HG02763 (cell line): Measurements from ENCODE around the gene PIAS1.
"Not testable (repeated sequence)": the region's sequence is repeated elsewhere in the genome, so short reads cannot be mapped to it uniquely, and the experiment has no call there.

Source experiments
- ATAC-seq: cut with Tn5 transposase; IDR thresholded peaks from one replicate; pipeline ENCODE4 v1.9.1; 2021; ENCODE audit warnings: mild to moderate bottlenecking, moderate library complexity; ENCODE audit not compliant: unreplicated experiment

The PIAS1 gene

DNA sequence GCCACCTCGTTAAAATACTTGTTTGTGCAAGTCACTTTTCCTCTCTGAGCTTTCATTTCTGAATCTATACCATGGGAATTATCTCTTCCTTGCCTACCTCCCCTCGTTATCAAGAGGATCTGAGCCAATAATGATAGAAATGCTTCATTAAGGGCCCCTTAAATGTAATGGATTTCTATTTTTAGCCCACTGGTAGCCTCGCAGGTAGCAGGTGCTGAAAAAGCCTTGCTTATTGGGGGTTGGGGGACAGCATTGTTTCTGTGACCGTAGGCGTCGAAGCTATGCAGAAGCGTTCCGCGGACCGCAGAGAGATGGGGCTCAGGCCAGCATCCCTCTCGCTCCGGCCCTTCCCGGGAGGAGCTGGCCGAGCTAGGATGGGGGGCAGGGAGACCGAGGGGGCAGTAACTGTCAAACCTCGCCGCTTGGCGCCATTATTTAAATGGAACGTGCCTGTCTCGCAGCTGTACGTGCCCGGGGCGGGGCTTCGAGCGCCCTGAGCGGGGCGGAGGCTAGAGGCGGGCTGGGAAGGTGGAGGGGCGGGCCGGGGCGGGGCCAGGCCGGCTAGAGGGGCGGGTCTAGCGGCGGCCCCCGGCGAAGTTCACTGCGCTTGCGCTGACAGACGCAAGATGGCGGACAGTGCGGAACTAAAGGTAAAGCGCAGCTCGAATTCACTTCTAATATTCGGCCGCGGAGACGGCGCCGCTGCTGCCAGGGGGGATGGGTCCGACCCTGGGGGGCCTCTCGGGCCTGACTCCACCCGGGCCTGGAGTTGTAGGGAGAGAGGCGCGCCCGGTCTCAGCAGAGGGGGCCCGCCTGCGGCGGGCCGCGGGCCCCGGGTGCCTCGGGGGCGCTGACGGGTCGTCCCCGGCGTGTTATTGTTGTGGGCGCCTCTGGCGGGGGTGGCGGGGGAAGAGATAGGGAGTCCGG, at the start of gene PIAS1:
PIAS1 (plus strand) TSS at position 615 of the 927 bp plus-strand sequence; CDS start at position 627, 12 bp downstream.
- peak; percentile 90 for ATAC-seq

DNA sequence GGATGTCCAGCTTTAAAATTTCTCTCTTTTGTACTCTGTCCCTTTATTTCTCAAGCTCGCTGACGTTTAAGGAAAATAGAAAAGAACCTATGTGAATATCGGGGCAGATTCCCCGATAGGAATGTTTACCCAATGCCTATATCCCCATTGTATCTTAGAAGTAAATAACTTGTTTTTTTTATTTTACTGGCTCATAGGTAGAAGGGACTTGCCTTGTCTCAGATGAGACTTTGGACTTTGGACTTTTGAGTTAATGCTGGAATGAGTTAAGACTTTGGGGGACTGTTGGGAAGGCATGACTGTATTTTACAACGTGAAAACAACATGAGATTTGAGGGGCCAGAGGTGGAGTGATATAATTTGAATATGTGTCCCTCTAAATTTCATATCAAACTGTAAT, 46.5 kb upstream of the PIAS1 start:
- not testable (repeated sequence) for ATAC-seq

DNA sequence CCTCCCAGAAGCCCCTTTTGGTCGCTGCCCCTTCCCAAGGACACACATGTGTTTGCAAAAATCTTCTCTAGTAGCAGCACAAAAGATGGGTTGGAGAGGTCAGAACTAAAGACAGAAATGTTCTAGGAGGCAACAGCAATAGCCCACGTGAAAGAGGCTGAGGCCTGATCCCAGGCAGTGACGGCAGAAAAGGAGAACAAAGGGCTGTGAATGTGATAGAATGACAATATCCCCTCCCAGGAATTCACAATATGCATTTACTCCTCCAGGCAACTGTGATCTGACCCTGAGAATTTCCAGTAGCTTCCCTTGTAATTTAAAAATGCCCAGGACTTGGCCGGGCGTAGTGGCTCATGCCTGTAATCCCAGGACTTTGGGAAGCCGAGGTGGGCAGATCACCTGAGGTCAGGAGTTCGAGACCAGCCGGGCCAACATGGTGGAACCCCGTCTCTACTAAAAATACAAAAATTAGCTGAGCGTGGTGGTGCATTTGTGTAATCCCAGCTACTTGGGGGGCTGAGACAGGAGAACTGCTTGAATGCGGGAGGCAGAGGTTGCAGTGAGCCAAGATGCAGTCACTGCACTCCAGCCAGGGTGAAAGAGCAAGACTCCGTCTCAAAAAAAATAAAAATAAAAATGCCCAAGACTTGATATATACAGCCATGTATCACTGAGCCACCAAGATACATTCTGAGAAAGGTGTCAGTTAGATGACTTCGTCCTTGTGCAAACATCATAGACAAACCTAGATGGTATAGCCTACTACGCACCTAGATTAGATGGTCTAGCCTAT, 43.6 kb upstream of the PIAS1 start:
- no peak for ATAC-seq

DNA sequence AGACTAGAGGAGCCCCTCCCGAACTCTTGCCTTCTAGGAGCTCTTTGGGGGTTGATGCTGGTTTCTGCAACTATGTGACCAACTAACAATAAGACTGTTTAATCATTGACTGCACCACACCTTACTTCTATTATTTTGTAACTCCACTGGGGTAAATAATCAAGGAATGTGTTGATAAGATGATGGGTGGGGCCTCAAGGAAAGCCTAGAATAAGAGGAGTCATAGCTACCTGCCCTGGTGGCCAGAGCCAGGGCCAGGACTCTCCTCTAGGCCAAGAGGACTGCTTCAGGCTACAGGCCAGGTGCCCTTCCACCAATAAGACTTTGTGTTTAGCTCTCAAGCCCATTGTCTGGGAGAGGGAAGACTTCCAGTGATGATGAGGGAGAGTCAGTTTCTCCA, 41.2 kb upstream of the PIAS1 start:
- no peak for ATAC-seq

DNA sequence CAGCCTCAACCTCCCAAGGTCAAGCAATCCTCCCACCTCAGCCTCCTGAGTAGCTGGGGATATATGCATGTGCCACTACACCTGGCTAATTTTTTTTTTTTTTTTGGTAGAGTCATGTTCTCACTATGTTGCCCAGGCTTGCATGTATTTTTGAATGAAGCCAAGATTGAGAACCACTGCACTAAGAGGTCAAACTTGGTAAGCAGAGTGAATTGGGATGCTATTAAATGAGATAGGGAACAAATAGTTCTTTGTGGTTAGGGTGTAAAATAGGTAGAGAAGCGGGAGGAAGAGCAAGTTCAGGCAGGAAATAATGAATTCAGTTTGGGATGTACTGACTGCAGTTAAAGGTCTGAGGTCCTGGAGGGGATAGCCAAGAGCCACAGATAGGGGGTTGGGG, 39.9 kb upstream of the PIAS1 start:
- ATAC-seq, result no peak

DNA sequence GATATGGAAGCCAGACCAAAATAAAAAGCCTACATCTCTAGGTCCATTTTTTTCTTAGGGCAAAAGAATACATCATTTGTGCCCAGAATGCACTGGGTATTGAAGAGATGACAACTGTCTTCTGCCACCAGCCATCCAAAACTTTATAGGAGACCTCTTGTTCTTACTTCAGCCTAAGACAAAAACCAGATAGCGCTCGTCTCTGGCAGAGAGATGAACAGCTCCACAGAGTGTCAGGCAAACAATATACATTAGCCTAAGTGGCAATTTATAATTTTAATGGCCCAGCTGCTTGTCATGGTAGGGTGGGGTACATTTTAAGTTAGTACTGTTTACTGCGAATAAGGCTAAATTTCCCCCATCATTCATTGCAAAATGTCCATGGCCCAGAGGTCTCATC, 38.9 kb upstream of the PIAS1 start:
- ATAC-seq, result no peak

DNA sequence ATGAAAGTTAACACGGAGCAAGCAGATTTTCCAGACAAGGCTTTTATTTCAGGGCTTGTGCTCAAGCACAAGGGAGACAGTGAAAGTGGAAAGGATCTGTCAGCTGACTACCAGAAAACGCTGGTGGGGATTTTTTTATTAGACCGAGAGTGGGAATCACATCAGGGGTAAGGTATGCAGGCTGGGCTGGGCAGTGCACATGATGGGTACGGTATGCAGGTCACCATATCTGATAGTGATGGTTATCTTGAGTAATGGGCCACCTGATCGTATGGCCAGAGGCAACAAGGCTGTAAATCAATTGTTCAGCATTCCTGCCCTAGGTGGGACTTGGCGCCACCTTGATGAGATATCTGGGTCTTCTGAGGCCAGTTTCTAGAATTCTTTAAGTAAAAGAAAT, 36.9 kb upstream of the PIAS1 start:
- no peak for ATAC-seq

DNA sequence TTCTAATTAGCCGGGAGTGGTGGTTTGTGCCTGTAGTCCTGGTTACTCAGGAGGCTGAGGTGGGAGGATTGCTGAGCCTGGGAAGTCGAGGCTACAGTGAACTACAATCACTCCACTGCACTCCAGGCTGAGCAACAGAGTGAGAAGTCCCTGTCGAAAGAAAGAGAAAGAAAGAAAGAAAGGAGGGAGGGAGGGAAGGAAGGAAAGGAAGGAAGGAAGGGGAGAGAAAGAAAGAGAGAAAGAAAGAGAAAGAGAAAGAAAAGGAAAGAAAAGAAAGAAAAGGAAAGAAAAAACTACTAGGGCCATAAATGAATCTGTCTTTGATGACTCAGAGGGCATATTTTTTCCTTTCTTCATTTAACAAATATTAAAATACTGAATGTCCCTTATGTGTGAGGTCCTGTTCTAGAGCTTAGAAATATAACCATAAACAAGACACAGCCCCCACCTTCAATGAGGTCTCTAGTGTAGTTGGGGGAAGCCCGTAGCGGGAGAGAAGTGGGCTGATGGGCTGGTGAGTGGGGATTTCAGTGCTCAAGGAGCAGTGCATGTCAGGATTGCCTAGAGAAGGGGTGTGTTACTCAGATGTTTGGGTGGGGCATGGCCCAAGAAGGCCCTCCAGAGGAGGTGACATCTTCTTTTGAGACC, 35.2 kb upstream of the PIAS1 start:
- no peak for ATAC-seq

DNA sequence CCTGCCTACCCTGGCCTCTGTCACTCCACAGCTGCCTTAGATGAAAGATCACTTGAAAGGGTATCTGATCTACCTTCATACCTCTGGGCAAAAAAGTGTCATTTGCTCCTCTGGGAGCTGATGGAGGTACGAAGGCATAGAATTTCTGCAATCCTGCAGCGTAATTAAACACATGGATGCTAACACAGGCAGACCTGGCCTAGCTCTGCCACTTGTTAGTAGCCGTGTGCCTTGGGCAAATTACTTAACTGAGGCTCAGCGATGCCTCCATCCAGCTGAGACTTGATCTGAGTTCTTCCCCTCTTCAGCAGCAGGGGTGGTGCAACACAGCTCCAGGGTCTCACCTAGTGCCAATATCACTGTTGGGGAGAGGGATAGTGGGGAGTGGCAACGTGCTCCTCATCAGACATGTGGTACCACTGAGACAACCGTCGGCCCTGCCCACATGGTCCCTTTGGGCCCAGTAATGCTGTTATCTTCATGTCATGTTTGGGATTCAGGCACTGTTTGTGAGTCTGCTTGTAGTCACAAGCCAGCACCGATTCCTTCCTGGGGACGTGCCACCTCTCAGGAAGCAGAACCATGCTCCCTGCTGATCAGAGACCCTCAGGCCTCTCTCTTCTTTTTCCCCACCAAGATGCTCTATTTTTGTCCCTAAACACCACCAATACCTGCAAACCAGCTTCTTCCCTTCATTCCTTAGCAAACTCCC, 34.1 kb upstream of the PIAS1 start:
- ATAC-seq, result no peak

DNA sequence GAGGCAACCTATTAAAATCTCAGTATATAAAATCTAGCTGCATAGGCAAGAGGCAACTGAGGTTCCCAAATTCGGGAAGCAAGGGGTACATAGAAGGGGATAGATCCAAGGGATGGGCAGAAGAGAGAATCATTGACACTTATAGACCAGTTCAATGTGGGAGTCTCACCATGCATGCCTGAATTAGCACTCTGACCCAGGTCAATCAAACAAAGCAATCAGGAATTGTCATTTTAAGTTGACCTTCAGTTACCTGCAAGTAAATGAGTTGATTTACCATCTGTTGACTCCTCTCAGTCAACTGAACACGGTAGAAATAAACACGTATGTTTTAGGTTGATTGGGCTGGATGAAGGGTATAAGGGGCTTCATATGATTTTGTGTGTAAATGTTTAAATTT, 33.4 kb upstream of the PIAS1 start:
- no peak for ATAC-seq

DNA sequence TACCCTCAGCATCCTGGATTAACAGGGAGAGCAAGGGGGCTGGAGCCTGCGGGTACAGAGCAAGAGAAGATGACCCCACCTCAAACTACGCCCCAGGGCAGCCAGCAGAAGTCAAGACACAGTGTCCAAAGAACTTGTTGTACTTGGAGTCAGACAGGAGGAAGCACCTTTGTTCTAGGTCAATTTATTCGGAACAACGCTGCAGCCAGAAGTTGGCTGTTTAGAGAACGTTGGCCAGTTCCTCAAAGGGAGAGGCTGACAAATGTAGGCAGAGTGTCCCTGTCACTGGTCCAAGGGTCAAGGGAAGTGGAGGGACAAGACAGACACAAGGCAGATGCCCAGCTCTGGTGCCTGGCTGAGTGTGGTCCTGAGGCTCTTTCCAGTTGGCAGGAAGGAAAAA, 32.1 kb upstream of the PIAS1 start:
- ATAC-seq, result no peak

DNA sequence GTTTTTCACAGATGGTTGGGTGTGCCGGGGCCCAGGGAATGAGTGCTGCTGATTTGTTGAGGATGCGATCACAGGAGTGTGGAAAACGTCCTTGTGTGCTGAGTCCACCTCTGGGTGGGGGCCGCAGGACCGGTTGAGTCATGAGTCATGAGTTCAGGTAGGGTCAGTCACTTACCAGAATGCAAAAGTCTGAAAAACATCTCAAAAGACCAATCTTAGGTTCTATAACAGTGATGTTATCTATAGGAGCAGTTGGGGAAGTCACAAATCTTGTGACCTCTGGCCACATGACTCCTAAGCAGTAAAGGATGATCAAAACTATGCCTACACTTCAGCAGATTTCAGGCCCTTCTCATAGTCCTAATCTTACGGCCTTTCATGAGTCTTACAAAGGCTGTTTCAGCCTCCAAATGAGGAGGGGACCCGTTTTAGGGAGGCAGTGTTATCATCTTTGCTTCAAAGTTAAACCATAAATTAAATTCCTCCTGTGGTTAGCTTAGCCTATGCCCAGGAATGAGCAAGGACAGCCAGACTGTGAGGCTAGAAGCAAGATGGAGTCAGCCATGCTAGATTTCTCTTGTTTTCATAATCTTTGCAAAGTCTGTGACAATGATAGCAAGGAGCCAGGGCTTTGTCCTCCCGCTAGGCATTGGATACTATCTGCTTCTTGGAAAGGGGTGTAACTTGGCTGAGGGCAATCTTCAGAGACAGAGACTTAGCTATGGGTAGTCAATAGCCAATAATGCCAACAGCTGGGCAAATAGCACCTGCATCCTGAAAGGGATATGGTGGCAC, 30.6 kb upstream of the PIAS1 start:
- ATAC-seq, result no peak

DNA sequence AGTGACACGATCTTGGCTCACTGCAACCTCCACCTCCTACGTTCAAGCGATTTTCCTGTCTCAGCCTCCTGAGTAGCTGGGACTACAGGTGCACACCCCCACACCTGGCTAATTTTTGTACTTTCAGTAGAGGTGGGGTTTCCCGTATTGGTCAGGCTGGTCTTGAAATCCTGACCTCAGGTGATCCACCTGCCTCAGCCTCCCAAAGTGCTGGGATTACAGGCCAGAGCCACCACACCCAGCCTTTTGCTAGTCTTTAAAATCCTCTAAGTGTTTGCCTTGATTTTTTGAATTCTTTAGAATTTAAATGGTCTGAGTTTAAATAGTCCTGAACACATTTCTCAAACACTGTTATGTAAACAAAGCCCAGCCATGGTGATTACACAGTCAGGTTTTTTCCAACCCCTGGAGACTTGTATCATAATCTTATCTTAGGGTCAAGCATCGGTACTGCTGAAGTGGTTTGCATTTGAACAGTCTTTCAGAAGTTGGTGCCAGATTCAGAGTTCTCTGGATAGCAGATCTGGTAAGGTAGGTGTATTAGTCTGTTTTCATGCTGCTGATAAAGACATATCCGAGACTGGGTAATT, 28.2 kb upstream of the PIAS1 start:
- no peak for ATAC-seq

DNA sequence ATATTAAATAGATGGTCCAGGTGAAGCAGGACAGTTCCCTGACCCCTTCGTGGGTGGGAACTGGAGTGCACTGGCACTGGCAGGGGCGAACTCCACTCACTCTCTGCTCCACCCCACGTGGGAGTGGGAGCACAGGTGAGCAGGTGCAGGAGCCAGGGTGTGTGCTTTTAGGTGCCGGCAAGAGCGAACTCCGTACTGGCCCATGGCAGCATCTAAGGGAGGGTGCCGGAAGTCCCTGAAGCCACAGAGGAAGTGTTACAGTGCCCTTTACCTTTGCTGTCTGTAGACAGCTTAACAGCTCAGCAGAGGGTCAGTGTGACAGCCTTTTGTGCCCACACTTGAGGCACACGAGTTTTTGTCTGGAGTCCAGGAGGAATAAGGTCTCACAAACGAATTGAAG, 26.7 kb upstream of the PIAS1 start:
- ATAC-seq, result no peak

DNA sequence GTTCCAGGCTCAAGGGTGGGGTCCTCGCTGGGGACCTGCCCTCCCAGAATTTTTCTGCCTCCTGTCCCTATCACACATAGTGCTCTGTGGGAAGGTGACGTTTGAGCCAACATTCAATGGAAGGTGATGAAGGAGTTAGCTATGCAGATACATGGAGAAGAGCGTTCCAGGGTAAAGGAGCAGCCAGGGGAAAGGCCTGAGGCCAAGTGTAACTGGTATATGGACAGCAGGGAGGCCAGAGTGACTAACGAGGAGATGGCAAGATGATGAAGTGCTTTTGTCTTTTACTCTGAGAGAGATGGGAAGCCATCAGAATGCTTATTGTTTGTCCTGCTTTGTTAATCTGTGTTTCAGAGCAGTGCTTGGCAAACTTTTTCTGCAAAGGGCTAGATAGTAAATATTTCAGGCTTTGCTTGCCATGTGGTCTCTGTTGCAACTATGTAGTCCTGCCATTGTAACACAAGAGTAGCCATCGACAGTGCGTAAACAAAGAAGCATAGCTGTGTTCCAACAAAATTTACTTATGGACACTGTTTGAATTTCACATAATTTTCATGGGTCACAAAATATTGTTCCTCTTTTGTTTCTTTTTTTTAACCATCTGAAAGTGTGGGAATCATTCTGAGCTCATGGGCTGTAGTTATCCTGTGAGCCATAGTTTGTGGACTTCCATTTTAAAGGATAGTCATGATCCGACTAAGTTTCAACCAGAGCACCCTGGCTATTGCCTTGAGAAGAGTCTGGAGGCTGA, 25.8 kb upstream of the PIAS1 start:
- ATAC-seq, result no peak

DNA sequence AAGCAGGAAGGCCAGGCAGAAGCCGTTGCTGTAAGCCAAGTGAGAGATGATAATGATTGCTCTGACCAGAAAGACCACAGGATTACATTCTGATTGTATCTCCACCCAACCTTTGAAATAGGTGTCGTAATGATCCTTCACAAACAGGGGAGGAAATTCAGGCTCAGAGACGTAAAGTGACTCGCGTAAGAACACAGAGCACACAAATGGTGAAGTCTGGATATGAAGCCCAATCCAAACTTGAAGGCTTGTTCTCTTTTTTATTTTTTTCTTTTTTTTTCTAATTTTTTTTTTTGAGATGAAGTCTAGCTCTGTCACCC, 25.3 kb upstream of the PIAS1 start:
- ATAC-seq, result no peak

DNA sequence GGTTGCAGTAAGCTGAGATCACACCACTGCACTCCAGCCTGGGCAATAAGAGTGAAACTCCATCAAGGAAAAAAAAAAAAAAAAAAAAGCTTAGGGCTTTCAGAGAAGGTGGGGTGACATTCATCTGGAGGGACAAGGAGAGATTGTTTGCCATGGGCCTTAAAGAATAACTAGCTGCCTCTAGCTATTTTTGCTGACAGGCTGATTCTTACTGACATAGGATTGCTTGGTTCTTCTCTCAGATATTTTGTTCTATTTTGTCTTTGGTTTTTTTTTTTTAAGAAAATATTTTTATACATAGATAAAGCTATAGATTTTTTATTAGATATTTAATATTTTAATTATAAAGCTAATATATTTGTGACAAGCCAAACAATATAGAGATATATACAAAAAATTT, 24.2 kb upstream of the PIAS1 start:
- ATAC-seq, result no peak

DNA sequence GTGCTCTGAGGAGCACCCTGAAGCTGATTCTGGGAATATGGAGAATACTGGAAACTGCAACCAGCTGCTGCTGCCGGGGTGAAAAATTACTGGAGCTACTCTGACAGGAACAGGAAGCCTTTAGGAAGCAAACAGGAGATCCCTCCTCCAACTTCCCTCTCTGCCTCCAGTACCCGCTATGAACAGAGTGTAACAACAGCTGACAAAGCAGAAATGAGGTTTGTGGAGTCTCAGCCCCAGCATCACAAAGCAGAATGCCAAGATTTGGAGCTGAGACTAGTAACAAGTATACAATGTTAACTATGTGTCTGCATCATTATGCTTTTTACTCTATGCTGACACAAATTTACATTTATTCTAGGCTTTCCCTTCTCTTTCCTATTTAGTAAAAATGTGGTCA, 22.7 kb upstream of the PIAS1 start:
- ATAC-seq, result no peak

DNA sequence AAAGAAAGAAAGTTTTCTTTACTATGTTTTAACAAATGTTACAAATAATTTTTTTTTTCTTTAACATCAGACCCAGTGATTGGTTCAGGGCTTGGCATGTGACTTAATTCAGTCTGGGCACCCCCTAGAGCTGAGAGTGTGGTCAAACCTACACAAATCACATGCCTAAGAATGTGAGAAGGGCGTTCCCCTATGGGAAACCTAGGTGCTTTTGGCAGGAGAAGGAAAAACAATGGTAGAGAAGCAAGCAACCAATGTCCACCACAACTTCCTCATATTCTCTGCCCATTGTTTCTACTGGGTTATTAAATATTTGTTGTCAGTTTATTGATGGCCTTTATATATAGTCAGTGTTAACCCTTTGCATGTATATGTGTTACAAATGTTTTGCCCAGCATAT, 21.4 kb upstream of the PIAS1 start:
- no peak for ATAC-seq
